GM21786 (cell line): ENCODE data around the gene SYT13.
"Not testable (repeated sequence)": the region's sequence is repeated elsewhere in the genome, so short reads cannot be mapped to it uniquely, and the experiment has no call there.

Experiments used
- ATAC-seq: cut with Tn5 transposase; IDR thresholded peaks from one replicate; pipeline ENCODE4 v1.9.1; 2021; ENCODE audit not compliant: unreplicated experiment

The SYT13 gene

DNA sequence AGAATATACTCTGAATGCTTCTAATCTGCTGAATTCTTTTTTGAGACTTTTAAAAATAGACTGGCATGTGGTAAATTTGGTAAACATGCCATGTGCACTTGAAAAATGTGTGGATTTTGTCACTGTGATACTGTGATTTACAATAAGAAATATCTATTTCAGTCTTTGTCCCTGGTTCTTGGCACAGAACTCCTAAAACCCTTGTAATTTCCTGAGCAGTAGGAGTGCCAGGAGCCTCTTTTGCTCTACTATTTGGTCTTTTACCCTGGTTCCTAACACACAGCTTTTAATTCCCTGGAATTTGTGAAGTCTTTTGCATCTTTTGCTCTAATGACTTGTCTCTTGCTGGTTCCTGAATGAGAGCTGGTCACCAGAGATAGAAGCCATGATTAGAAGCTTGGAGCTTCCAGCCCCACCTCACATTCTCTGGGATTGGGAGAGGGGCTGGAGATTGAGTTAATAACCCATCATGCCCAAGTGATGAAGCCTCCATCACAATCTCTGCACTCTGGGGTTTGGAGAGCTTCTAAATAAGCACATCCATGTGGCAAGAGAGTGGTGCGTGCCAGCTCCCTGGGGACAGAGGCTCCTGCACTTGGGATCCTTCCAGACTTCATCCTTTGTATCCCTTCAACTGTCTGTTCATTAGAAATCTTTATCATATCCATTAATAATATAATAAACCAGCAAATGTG is 27.2 kb upstream of the SYT13 start:
- no peak for ATAC-seq

DNA sequence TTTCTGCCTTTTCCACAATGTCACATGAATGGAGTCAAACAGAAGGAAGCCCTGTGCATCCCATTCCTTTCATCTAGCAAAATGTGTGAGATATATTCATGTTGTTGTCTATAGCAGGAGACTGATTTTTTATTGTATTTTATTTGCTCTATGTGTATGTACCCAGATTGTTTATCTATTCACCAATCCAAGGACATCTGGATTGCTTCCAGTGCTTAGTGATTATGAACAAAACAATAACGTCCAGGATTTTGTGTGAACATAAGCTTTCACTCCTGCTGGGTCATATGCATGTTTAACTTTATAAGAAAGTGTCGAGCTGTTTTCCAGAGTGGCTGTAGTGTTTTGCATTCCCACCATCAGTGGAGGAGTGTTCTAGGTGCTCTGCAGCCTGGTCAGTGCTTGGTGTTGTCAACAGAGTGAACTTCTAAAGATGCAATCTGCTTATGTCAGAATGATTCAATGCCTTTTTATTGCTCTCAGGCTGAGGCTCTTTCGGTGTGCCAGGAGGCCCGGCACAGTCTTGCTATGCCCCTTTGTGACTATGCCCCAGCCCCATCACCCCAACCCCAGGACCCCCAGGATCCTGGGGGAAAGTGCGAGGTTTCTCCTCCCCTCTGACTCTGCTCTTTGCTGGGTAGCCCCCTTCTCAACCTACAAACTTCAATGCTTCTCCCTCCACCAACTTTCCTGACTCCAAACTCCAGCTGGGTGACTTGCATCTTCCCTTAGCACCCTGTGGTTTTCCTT is 19.9 kb upstream of the SYT13 start:
- ATAC-seq = no peak

DNA sequence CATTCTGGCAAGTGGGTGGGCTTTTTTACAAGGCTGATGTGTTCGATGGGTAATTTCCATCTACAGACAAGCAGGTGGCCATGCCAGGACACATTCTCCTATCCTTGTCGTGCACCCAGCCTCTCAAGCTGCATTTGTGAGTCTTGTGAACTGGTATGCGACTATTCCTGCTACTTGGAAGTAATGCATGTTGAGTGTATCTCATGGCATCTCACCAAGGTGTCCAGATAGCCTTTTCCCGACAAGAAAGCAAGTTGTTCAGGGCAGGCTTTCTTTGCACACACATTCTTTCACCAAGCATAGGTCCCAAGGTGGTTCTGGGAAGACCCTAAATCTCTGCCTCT is 18.8 kb upstream of the SYT13 start:
- ATAC-seq = no peak

DNA sequence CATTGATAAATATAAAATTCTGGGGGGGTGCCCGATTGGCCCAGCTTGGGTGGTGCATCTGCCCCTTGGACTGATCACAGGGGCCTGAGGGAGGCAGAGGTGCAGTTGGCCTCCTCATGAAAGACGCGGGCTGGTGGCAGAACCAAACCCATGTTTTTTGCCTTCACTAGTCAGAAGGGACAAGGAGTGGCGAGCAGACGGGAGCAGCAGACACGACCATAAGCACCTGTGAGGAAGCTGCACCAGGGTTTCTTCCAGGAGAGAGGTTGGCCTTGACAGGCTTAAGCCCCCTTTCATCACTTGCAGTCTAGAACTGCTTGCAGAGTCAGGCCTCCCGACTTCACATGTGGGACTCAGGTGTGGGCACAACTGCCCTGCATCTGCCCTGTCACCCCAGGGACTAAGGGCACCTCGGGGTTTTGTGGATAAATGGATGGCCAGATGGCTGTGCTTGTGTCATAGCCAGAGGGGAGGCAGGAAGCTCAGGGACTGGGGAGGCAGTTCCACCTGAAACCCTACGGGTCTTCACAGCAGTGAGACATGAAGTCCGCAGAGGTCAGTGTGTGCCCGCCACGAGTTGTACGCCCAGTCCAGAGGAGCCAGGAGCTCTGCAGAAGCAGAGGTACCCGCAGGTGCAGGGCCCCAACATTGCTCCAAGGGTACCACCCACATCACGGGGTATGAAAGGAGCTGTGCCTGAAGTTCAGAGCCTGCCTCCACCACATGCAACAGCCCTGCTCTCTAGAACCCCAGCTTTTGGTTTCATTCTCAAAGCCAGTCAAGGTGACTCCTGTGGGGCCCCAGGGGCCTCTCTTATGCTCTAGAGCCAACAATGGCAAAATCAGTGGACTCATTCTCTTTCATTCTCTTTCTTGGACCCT is 18.2 kb upstream of the SYT13 start:
- ATAC-seq = no peak

DNA sequence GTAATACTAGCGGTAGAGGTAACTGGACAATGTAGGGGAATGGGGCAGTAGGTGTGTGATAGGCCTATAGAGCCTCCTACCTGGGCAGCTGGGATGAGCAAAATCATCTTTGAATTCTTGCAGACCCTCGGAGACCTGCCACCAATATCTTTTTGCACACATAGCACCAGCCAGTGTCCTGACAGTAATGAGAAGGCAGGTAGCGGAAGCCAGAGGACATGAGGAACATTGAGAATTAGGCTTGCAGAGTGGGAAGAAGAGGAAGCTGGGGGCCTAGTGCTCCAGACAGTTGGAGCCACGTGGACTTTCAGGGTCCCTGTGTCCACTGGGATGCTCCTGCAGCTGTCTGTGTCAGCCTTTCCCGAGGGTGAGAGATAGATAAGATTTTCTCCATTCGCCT is 17.2 kb upstream of the SYT13 start:
- ATAC-seq = no peak

DNA sequence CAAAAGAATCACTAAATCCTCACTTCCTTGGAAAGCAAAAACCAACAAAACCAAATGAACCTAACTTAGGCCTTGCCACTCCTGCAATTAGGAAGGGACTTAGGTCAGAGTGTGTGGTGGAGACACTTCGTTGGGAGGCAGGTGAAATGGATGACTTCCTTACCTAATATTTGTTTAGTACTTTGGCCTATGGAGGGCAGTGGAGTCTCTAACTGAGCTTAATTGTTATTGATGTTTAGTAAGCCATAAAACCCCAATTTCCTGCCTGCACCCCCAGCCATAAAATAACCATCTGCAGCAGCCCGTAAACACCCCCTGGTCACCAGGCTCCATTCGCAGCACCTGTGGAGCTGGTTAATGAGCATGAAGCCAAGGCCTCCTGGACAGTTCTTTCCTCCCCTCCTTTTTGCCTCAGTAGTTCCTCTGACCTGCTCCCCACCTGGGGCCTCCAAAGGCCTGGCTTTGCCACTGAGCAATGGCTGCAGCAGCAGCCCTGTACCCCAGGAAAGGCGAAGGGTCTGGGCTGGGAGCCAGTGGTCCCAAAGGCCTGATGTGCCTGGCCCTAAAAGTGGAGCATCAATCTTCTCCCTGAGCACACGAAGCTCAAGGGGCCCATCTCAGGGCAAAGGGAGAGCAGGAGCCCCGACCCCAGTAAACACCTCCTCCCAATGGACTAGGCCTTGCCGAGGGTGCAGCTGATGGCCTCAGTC is 15.6 kb upstream of the SYT13 start:
- no peak for ATAC-seq

DNA sequence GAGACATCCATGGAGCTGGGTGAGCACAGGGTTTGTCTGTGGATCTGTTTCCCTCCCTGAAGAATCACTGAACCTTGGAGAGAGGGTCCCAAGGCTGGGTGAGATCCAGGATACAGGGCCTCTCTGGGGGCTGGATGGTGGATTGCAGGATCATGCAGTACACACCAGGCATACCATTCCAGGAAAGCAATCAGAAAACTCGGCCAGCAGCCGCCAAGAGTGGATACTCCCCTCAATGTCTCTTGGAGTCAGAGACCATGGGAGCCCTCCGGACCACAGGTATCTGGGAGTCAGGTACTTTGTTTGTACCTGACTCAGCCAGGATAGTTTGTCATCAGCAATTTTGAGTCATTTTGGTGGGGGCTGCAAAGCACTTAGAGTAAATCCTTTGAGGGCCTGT is 14.6 kb upstream of the SYT13 start:
- ATAC-seq = no peak

DNA sequence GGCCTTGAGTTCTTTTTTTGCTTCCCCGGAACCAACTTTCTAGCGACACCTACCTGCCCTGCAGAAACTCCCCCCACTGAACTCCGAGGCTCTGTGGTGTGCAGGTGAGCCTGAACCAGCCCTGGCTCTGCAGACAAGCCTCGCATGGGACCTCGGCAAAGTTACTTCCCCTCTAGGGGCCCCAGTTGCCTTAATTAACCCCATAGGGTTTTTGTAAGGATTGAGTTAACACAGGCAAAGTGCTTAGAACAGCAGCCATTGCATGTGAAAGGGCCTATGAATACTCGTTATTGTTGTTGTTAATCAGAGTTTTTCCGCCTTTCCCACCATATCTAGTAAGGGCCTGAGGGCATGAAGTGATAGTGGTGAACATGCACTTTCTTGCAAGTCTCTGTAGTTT is 12.6 kb upstream of the SYT13 start:
- ATAC-seq = no peak

DNA sequence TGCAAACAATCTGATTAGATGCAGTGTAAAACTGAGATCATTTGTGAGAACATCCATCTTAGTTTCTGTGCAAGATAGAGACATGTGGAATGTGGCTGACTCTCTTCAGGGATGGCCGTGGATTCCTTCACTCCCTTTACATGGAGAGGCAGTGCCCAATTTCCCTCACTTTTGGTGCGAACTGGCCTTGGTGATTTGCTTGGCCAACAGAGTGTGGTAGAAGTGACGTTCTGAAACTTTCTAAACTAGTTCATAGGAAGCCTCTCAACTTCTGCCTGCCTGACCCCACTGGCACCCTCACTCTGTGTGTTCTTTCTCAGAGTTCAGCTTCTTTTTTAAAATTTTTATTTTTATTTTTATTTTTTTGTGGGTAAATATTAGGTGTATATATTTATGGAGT is 9.9 kb upstream of the SYT13 start:
- ATAC-seq = no peak

DNA sequence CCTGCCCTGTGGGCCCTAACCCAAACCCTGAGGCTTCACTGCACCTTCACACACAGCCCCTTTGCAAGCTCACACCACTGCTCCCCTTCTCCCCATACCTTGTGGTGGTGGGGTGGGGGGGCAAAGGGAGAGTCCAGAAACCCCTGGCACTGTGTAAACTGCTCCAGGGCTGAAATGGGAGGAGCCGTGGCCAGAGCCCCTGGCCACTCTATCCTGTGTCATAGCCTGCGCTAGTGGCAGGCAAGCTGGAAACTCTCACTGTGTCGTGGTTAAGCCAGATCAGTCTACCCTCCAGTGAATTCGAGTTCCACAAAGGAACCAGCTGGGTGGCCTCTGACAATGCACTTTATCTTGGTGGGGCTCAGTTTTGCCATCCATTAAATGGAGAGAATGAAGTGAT is 8.4 kb upstream of the SYT13 start:
- no peak for ATAC-seq

DNA sequence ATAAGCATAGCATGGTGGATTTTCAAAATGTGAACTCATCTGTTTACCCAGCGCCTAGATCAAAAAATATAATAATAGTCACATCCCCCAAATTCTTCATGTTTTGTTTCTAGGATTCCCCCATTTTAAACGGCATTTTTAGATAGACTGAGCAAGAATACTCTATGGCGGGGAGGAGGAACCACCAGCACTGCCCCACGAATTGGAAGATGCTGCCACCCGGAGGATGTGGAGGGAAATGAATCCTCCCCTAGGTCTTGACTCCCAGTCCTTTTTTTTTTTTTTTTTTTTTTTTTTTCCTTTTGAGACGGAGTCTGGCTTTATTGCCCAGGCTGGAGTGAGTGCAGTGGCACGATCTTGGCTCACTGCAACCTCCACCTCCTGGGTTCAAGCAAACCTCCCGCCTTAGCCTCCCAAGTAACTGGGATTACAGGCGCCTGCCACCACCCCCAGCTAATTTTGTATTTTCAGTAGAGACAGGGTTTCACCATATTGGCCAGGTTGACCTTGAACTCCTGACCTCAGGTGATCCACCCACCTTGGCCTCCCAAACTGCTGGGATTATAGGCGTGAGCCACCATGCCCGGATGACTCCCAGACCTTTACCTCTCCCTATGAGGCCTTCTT is 7.5 kb upstream of the SYT13 start:
- not testable (repeated sequence) for ATAC-seq

DNA sequence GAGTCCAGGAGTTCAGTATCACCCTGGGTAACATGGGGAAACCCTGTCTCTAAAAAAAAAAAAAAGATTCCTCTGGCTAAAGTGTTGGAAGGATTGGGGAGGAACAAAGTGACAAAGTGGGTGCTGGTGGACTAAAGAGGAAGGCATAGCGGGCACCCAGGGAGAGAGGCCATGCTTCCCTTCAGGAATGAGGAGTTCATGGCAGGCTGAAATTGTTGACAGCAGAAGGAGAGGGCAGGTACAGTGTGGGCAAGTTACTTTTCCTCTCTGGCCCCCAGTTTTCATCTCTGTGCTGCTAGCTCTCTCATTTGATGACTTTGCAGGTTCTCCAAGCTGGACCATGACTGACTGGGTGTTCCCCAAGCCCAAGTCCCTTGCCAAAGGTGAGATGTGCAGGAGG is 4.4 kb upstream of the SYT13 start:
- ATAC-seq = no peak

DNA sequence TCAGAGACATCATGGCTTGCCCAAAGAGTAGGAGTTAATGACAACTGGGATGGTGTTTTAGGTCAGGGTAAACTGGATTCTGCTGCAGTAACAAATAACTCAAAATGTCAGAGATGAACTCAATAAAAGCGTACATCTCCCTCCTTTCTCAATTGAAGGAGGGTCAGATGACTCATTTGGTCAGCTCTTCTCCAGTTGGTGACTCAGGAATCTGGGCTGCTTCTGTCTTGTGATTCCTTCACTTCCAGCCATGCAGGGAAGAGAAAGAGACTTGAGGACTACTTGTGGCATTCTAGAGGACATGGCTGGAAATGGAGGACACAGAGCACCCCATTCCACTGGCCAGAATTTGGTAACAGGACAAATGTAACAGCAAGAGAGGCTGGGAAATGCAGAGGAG is 3.2 kb upstream of the SYT13 start:
- no peak for ATAC-seq

DNA sequence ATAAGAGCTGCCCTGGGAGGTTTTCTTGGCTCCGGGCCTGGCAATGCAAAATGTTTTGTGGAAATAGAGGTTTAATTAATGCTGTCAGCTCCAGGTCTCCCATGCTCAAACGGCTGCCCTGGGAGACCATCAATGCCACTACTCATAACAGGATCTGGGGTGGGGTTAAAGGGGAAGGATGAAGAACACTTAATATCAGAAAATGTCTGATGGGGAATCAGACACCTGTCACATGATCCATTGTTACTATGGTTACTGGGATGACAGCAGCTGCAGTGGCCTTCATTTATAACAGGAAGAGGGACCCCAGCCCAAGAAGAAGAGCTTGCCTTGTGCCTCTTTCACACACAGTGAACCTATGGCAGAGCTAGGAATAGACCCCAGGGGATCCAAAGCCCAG is 2.2 kb upstream of the SYT13 start:
- no peak for ATAC-seq

DNA sequence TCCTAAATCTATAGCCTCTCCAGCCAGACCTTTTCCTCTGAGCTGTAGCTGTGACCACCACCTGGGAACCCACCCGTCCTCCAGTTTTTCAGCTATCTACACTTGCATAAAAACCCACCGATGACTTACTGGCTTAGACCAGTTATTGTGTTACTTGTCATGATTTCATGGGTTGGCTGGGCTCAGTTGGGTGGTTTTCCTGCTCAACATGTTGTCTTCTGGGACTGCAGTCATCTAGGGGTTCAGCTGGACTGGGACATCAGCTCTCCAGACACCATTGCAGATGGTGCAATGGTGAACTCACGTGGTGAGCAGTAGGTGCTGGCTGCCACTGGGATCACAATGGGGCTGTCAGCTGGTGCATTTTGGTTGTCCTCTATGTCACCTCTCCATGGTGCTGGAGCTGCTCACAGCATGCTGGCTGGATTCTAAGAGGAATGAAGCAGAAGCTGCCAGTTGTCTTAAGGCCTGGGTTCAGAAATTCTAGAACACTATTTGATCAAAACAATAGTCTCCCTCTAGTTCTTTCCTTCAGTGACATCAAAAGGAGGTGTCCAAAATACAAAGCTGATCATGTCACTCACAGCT is 1.3 kb upstream of the SYT13 start:
- ATAC-seq = no peak

DNA sequence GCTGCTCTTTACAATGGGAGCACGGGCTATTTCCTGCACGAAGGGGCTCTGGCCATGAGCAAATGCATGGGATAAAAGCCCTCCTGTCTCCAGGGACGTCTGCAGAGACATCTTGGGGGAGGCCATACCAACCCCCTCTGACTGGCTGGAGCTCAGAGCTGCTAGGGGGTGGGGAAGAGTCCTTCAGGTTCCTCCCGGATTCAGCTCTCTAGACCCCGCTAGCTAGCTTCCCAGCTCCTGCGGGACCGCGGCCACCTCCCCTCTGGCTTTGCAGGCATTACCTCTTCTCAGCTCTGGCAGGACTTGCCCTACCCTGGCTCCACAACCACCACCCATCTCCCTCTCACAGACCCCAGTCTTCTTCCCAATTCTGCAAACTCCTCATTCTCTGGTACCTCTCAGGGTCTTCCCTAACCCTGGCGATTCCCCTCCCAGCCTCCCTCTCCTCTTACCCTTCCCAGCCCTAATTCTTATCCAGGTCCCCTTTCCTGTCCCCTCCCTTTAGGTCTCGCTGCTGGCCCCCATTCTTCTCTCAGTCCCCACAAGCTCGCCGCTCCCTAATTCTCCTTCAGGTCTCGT is 802 bp downstream of the SYT13 start:
- no peak for ATAC-seq

DNA sequence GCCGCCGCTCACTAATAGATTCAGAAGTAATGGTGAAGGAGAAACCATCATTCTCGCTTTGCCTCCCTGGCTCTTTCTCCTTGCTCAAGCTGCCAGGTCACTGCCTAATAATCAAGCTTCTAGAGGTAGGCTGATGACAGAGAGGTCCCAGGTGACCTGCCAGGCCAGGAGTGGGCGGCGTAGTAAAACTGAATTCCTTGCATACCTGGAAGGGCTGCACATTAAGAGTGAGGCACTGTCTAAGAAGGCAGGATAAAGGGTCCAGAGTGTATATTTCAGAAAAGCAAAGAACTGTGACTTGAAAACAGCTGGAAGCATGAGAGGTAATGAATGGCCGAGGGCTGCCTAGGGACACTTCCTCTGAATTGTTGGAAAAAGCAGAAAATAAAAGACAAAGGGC is 4.1 kb downstream of the SYT13 start:
- ATAC-seq = no peak

DNA sequence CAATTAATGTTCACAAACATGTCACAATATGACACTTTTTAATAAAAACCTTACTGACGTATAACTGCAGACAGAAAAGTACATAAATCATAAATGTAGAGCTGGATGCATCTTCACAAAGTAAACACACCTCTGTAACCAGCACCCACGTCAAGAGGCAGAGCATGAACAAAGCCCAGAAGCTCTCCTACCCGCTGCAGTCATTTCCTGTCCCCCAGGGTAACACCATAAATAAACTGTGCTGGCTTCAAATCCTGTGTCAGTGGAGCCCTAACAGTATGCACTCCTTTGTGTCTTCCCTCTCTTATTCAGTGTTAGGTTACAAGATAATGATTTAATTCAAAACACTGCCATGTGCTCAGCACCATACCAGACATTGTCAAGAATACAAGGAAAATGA is 5.7 kb downstream of the SYT13 start:
- ATAC-seq = no peak

DNA sequence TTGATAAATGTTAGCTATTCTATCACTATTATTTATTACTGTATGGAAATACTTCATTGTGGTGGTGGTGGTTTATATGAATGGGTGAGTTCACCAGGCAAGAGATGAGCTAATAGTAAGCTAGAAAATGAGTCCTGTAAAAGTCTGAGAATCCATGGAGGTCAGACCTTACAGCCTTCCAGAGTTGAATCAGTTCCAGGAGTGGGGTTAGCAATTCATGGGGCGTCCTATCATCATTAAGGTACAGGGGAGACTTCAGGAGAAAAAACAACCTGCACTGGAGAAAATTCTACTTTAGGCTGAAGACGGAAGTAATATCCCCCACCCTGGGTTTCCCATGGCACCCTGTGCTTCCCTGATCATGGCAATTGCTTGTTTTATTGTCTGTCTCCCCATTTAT is 6.5 kb downstream of the SYT13 start:
- ATAC-seq = no peak

DNA sequence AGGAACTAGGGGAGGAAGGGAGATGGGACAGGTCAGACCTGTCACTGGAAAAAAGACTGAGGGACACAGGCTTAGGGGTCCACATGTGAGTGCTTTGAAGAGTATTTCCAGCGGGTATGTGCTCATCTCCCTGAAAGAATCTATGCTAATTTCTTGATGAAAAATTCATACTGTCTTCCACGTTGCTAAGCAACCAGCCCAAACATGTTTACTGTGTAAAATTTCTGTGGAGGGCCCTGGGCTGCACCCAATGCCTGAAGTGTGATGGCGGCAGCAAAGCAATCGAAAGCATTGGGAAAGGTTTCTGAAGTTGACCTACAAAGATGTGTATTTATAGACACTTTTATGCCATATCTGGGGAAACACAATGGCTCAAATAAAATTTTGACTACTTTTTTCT is 7.4 kb downstream of the SYT13 start:
- no peak for ATAC-seq
